SK-N-SH (cell line): ENCODE measurements around the gene PDE9A.

Experiments used
- FOXM1 ChIP-seq: IDR thresholded peaks from 2 replicates; pipeline ENCODE4 v1.4.0; 2012; ENCODE audit warnings: low read depth, mild to moderate bottlenecking
- GABPA ChIP-seq: IDR thresholded peaks from 2 replicates; pipeline ENCODE4 v1.4.0; 2012; ENCODE audit warnings: low read depth, mild to moderate bottlenecking
- JUND ChIP-seq: IDR thresholded peaks from 2 replicates; pipeline ENCODE4 v1.4.0; 2012
- POLR2AphosphoS5 ChIP-seq: IDR thresholded peaks from 2 replicates; pipeline ENCODE4 v1.6.1; 2012; ENCODE audit warnings: low read depth, low read length
- RFX5 ChIP-seq: IDR thresholded peaks from 2 replicates; pipeline ENCODE4 v1.6.1; 2012; ENCODE audit warnings: mild to moderate bottlenecking, improper control_type of control experiment, low read length
- YY1 ChIP-seq: IDR thresholded peaks from 2 replicates; pipeline ENCODE4 v1.4.0; 2012; ENCODE audit warnings: low read depth, mild to moderate bottlenecking
- TF ChIP-seq, protein P1 (sequence below): fragments of 200-600 bp; sonication (generic); IDR thresholded peaks from 2 replicates; pipeline ENCODE4 v1.6.1; 2017; ENCODE audit warnings: antibody characterized with exemption, mild to moderate bottlenecking, moderate library complexity

DNA sequence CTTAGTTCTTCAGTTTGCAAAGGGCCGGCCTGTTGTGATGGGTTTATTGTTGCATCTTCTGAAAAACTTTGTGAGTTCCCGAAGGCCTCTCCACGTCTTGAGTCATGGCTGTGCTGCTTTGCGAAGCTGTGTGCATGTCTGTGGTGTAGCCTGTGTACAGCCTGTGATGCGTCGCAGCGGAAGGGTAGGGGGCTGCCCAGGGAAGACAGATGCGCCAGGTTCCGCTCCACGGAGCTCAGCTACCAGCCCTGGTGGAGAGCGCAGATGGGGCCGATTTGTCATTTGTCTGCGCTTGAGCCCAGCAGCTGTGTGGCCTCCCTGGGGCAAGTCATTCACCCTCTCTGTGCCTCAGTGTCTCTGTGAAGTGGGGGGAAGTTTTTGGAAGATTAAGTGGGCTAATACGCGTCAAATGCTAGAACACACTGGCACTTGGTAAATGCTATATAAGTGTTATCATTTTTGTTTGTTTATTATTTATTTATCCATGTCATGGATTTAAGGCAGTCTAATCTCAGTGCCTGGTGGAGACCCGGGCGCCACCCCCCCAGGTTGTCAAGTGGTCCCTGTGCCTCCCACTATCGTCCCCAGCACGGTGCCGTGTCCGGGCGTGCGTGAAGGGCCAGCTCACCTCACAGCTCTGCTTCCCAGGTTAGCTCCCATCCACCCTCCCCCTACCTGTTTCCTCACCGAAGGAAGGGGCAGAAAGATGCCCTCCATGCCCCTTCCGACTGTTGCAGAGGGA lies 8.4 kb downstream of the PDE9A start:
- TF ChIP-seq, protein P1, sequence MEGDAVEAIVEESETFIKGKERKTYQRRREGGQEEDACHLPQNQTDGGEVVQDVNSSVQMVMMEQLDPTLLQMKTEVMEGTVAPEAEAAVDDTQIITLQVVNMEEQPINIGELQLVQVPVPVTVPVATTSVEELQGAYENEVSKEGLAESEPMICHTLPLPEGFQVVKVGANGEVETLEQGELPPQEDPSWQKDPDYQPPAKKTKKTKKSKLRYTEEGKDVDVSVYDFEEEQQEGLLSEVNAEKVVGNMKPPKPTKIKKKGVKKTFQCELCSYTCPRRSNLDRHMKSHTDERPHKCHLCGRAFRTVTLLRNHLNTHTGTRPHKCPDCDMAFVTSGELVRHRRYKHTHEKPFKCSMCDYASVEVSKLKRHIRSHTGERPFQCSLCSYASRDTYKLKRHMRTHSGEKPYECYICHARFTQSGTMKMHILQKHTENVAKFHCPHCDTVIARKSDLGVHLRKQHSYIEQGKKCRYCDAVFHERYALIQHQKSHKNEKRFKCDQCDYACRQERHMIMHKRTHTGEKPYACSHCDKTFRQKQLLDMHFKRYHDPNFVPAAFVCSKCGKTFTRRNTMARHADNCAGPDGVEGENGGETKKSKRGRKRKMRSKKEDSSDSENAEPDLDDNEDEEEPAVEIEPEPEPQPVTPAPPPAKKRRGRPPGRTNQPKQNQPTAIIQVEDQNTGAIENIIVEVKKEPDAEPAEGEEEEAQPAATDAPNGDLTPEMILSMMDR, result no peak
- no peak for TF ChIP-seq YY1
- TF ChIP-seq RFX5, result no peak
- TF ChIP-seq GABPA, result no peak
- no peak for TF ChIP-seq POLR2AphosphoS5
- TF ChIP-seq FOXM1, result no peak
- TF ChIP-seq JUND, result no peak
